Progenitor cell of endocrine pancreas (in vitro differentiated cells): Measurements from ENCODE around the gene HDAC6. TPM values are rescaled to one million over a fixed set of nuclear protein-coding genes. Genes with fewer than 3 reads are reported as not detected.
"Not testable (repeated sequence)": the region's sequence is repeated elsewhere in the genome, so short reads cannot be mapped to it uniquely, and the experiment has no call there.

Experiments used
- DNase-seq: peaks from one replicate; pipeline ENCODE4 v3.0.0; 2021; ENCODE audit warnings: low spot score; ENCODE audit not compliant: unreplicated experiment
- H3K27ac Mint-ChIP-seq: 2 replicates; pipeline ENCODE4 v1.8.0; 2021; ENCODE audit warnings: mild to moderate bottlenecking, moderate library complexity, mixed read lengths
- H3K27me3 Mint-ChIP-seq: 2 replicates; pipeline ENCODE4 v1.8.0; 2021; ENCODE audit warnings: mixed read lengths
- H3K36me3 Mint-ChIP-seq: 2 replicates; pipeline ENCODE4 v1.8.0; 2022; ENCODE audit warnings: mixed read lengths; ENCODE audit not compliant: insufficient read depth
- H3K4me1 Mint-ChIP-seq: 2 replicates; pipeline ENCODE4 v1.8.0; 2021; ENCODE audit warnings: low read depth, mixed read lengths
- H3K4me3 Mint-ChIP-seq: 2 replicates; pipeline ENCODE4 v1.8.0; 2021; ENCODE audit warnings: low read depth, mild to moderate bottlenecking, moderate library complexity, mixed read lengths
- H3K9me3 Mint-ChIP-seq: 2 replicates; pipeline ENCODE4 v1.8.0; 2021; ENCODE audit warnings: low read depth, mixed read lengths
- total RNA-seq: library from RNA; stranded (reverse); gene quantifications from 2 replicates; pipeline ENCODE4 v1.2.1, GENCODE V29; 2021
- TF ChIP-seq, protein P1 (sequence below): fragments of 200-600 bp; sonication (generic); IDR thresholded peaks from one replicate; pipeline ENCODE4 v1.5.0; 2021; ENCODE audit warnings: antibody characterized with exemption, mild to moderate bottlenecking; ENCODE audit not compliant: unreplicated experiment

The HDAC6 gene
- total RNA-seq, 1 donor from 2014 or later = 261 TPM

DNA sequence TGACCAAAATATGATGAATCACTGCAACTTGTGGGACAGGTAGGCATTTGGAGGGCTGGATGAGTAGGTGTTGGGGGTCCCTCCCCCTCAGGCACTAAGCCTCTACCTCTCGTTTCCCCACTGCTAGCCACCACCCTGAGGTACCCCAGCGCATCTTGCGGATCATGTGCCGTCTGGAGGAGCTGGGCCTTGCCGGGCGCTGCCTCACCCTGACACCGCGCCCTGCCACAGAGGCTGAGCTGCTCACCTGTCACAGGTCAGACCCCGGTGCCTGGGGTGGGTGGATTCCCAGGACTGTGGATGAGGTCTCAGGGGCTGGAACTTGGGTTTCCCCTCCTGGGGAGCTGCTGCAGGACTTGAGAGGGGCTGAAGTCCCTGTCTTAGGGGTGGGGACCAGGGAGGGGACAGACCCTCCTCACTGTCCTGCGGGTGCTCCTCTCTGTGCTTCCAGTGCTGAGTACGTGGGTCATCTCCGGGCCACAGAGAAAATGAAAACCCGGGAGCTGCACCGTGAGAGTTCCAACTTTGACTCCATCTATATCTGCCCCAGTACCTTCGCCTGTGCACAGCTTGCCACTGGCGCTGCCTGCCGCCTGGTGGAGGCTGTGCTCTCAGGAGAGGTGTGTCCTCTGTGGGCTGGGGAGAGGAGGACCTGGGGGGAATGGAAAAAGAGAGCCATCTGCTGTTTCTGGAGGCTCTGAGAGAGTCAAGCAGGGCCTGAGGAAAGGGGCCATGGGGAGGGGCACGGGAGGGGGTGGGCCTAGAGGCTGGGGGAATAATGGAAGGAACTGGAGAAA lies 14.3 kb downstream of the HDAC6 start:
- Mint-ChIP-seq H3K9me3 (peaks cover 18% of the 10 kb centered on the region), H3K36me3 (peaks cover 9% of the 10 kb centered on the region)
- TF ChIP-seq, protein P1, sequence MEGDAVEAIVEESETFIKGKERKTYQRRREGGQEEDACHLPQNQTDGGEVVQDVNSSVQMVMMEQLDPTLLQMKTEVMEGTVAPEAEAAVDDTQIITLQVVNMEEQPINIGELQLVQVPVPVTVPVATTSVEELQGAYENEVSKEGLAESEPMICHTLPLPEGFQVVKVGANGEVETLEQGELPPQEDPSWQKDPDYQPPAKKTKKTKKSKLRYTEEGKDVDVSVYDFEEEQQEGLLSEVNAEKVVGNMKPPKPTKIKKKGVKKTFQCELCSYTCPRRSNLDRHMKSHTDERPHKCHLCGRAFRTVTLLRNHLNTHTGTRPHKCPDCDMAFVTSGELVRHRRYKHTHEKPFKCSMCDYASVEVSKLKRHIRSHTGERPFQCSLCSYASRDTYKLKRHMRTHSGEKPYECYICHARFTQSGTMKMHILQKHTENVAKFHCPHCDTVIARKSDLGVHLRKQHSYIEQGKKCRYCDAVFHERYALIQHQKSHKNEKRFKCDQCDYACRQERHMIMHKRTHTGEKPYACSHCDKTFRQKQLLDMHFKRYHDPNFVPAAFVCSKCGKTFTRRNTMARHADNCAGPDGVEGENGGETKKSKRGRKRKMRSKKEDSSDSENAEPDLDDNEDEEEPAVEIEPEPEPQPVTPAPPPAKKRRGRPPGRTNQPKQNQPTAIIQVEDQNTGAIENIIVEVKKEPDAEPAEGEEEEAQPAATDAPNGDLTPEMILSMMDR = no peak

DNA sequence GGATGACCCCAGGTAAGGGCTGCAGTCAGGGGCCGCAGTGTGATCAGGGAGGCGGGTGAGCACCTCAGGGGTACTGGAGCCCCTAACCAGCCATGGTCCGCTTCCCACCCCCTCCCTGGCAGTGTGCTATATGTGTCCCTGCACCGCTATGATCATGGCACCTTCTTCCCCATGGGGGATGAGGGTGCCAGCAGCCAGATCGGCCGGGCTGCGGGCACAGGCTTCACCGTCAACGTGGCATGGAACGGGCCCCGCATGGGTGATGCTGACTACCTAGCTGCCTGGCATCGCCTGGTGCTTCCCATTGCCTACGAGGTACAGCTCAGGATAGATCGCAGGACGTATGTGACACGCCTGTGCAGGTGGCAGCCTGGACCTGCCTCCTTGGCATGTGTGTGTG lies 16.2 kb downstream of the HDAC6 start:
- H3K4me1 Mint-ChIP-seq = no peaks in the 10 kb centered on the region
- no peak for DNase-seq
- H3K27me3 Mint-ChIP-seq = no peaks in the 10 kb centered on the region
- H3K4me3 Mint-ChIP-seq = no peak overlapping the region
- H3K27ac Mint-ChIP-seq = no peak overlapping the region
- peaks cover 18% of the 10 kb centered on the region for H3K9me3 Mint-ChIP-seq
- peaks cover 8% of the 10 kb centered on the region for H3K36me3 Mint-ChIP-seq
- TF ChIP-seq, protein P1 = no peak

More for the DNA sequence above, 14.3 kb downstream of the HDAC6 start:
- Mint-ChIP-seq H3K27me3 (no peaks in the 10 kb centered on the region), H3K4me1 (no peaks in the 10 kb centered on the region), H3K4me3 (no peak overlapping the region), H3K27ac (no peak overlapping the region)
- DNase-seq = no peak

DNA sequence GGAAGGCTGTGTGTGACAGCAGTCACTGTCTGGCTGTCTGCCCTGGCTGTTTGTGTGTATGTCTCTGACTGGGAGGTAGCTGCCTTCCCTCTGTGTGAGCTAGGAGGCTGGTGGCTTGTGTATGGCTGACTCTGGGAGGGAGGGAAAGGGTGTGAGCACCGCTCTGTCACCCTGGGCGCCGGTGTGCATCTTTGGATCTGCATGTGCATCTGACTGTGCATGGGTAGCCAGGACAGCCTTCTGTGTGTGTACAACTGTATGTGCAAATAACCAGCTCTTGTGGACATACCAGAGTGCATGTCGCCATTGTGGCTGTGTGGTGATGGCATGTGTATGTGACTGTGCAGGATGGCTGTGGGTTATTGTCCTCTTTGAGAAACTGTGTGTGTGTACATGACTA lies 17.0 kb downstream of the HDAC6 start:
- no peaks in the 10 kb centered on the region for H3K4me1 Mint-ChIP-seq

DNA sequence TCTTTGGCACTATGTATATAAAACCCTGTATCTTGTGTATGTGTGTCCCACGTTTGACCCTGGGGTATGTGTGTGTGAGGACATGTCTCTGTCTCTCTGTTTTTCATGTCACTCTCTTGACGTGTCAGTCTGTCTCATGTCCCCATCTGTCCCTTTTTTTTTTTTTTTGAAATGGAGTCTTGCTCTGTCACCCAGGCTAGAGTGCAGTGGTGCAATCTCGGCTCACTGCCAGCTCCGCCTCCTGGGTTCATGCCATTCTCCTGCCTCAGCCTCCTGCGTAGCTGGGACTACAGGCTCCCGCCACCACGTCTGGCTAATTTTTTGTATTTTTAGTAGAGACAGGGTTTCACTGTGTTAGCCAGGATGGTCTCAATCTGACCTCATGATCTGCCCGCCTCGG lies 17.5 kb downstream of the HDAC6 start:
- H3K9me3 Mint-ChIP-seq = peaks cover 13% of the 10 kb centered on the region
- not testable (repeated sequence) for DNase-seq, H3K27me3 Mint-ChIP-seq, H3K4me1 Mint-ChIP-seq, H3K27ac Mint-ChIP-seq, H3K4me3 Mint-ChIP-seq, H3K36me3 Mint-ChIP-seq

More for the DNA sequence above, 17.0 kb downstream of the HDAC6 start:
- Mint-ChIP-seq H3K27me3 (no peaks in the 10 kb centered on the region), H3K27ac (no peak overlapping the region), H3K4me3 (no peak overlapping the region), H3K9me3 (peaks cover 17% of the 10 kb centered on the region), H3K36me3 (peaks cover 6% of the 10 kb centered on the region)
- no peak for DNase-seq
- TF ChIP-seq, protein P1 = no peak

DNA sequence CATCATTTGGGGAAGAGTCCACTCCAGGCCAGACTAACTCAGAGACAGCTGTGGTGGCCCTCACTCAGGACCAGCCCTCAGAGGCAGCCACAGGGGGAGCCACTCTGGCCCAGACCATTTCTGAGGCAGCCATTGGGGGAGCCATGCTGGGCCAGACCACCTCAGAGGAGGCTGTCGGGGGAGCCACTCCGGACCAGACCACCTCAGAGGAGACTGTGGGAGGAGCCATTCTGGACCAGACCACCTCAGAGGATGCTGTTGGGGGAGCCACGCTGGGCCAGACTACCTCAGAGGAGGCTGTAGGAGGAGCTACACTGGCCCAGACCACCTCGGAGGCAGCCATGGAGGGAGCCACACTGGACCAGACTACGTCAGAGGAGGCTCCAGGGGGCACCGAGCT lies 21.2 kb downstream of the HDAC6 start:
- TF ChIP-seq, protein P1 = no peak
- Mint-ChIP-seq H3K27me3 (peaks cover 6% of the 10 kb centered on the region), H3K36me3 (peaks cover 22% of the 10 kb centered on the region), H3K4me3 (no peak overlapping the region), H3K4me1 (no peaks in the 10 kb centered on the region), H3K9me3 (peaks cover 20% of the 10 kb centered on the region), H3K27ac (no peak overlapping the region)
- no peak for DNase-seq

DNA sequence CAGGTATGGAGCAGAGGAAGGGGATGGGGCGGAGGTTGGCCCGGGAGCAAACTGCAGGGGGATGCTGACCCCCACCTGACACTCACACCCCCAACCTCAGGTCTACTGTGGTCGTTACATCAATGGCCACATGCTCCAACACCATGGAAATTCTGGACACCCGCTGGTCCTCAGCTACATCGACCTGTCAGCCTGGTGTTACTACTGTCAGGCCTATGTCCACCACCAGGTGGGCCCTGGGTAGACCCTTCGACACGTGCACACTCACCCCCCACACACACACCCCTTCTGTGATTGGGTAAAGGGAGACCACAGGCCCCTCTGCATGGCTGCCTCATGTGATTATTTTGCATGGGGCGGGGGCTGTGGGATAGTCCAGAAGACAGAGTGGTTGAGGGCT lies 22.2 kb downstream of the HDAC6 start:
- DNase-seq = no peak
- Mint-ChIP-seq H3K36me3 (peaks cover 25% of the 10 kb centered on the region), H3K27ac (no peak overlapping the region), H3K4me3 (no peak overlapping the region), H3K4me1 (no peaks in the 10 kb centered on the region), H3K9me3 (peaks cover 14% of the 10 kb centered on the region), H3K27me3 (peaks cover 15% of the 10 kb centered on the region)
- TF ChIP-seq, protein P1 = no peak
